Neural cell (in vitro differentiated cells): ENCODE data around the gene NAP1L1. TPM values are rescaled to one million over a fixed set of nuclear protein-coding genes. Genes with fewer than 3 reads are reported as not detected.

Experiments
- H2AFZ ChIP-seq: fragments of 200-600, 300-800 bp; sonication (generic), shearing (Covaris generic); 2 replicates; pipeline ENCODE4 v1.6.0; 2014; ENCODE audit warnings: low read depth, mild to moderate bottlenecking, antibody characterized with exemption, low read length, moderate library complexity
- H3F3A ChIP-seq: fragments of 200-600 bp; shearing (Covaris generic); 2 replicates; pipeline ENCODE4 v1.6.1; 2016; ENCODE audit warnings: mild to moderate bottlenecking, moderate library complexity, mixed read lengths, antibody characterized with exemption, low read length; ENCODE audit not compliant: insufficient read depth, poor library complexity, severe bottlenecking
- H3K27ac ChIP-seq: fragments of 200-600, 300-800 bp; sonication (generic), shearing (Covaris generic); 2 replicates; pipeline ENCODE4 v1.5.1; 2014; ENCODE audit warnings: mild to moderate bottlenecking, low read length, moderate library complexity
- H3K27me3 ChIP-seq: fragments of 300-800, 200-600 bp; sonication (generic), shearing (Covaris generic); 2 replicates; pipeline ENCODE4 v1.6.0; 2014; ENCODE audit warnings: mild to moderate bottlenecking, low read depth, low read length, moderate library complexity; ENCODE audit not compliant: insufficient read depth
- H3K36me3 ChIP-seq: fragments of 300-800, 200-600 bp; sonication (generic), shearing (Covaris generic); 2 replicates; pipeline ENCODE4 v1.5.1; 2014; ENCODE audit warnings: mild to moderate bottlenecking, antibody characterized with exemption, low read length, moderate library complexity; ENCODE audit not compliant: insufficient read depth
- H3K4me2 ChIP-seq: fragments of 300-800, 200-600 bp; sonication (generic), shearing (Covaris generic); 2 replicates; pipeline ENCODE4 v1.6.0; 2014; ENCODE audit warnings: mild to moderate bottlenecking, low read length
- H3K4me3 ChIP-seq: fragments of 300-800, 200-600 bp; sonication (generic), shearing (Covaris generic); 2 replicates; pipeline ENCODE4 v1.5.1; 2014; ENCODE audit warnings: mild to moderate bottlenecking, low read length, moderate library complexity
- H3K79me2 ChIP-seq: fragments of 200-600 bp; shearing (Covaris generic); replicated peaks from 2 replicates; pipeline ENCODE4 v1.6.0; 2014; ENCODE audit warnings: mild to moderate bottlenecking, low read length, moderate library complexity; ENCODE audit not compliant: insufficient read depth
- H3K9ac ChIP-seq: fragments of 300-800, 200-600 bp; sonication (generic), shearing (Covaris generic); 2 replicates; pipeline ENCODE4 v1.6.1; 2016; ENCODE audit warnings: mild to moderate bottlenecking, low read length, mixed read lengths
- H3K9me2 ChIP-seq: fragments of 200-600 bp; shearing (Covaris generic); 2 replicates; pipeline ENCODE4 v1.6.1; 2016; ENCODE audit warnings: mild to moderate bottlenecking, low read length, mixed read lengths; ENCODE audit not compliant: insufficient read depth
- H3K9me3 ChIP-seq: fragments of 200-600, 300-800 bp; sonication (generic), shearing (Covaris generic); 2 replicates; pipeline ENCODE4 v1.6.1; 2016; ENCODE audit warnings: mild to moderate bottlenecking, mixed run types, low read length, moderate library complexity, mixed read lengths
- H4K20me1 ChIP-seq: fragments of 200-600 bp; shearing (Covaris generic); 2 replicates; pipeline ENCODE4 v1.6.1; 2016; ENCODE audit warnings: mild to moderate bottlenecking, mixed run types; ENCODE audit not compliant: insufficient read depth
- EP300 ChIP-seq: fragments of 450-650 bp; conservative IDR thresholded peaks from 2 replicates; pipeline ENCODE4 v1.6.1; 2014; ENCODE audit warnings: antibody characterized with exemption, mild to moderate bottlenecking, moderate library complexity; ENCODE audit not compliant: poor library complexity, severe bottlenecking
- EZH2 ChIP-seq: fragments of 200-600, 300-800 bp; shearing (Covaris generic), sonication (generic); IDR thresholded peaks from 2 replicates; pipeline ENCODE4 v1.6.1; 2014; ENCODE audit warnings: antibody characterized with exemption, low read length, borderline replicate concordance, mild to moderate bottlenecking; ENCODE audit not compliant: insufficient read depth, poor library complexity, severe bottlenecking
- MXI1 ChIP-seq: fragments of 450-650 bp; conservative IDR thresholded peaks from 2 replicates; pipeline ENCODE4 v1.6.1; 2014; ENCODE audit warnings: antibody characterized with exemption, mild to moderate bottlenecking; ENCODE audit not compliant: poor library complexity, severe bottlenecking
- POLR2AphosphoS5 ChIP-seq: IDR thresholded peaks from 2 replicates; pipeline ENCODE4 v1.6.1; 2012
- RAD21 ChIP-seq: fragments of 450-650 bp; conservative IDR thresholded peaks from 2 replicates; pipeline ENCODE4 v1.6.1; 2014; ENCODE audit warnings: antibody characterized with exemption, mild to moderate bottlenecking, moderate library complexity
- SMC3 ChIP-seq: fragments of 450-650 bp; conservative IDR thresholded peaks from 2 replicates; pipeline ENCODE4 v1.6.1; 2014; ENCODE audit warnings: antibody characterized with exemption, mild to moderate bottlenecking, moderate library complexity; ENCODE audit not compliant: poor library complexity
- TAF1 ChIP-seq: IDR thresholded peaks from 2 replicates; pipeline ENCODE4 v1.6.1; 2012; ENCODE audit warnings: low read depth
- polyA plus RNA-seq: library from polyadenylated mRNA; depleted of rRNA; stranded (reverse); fragments of >200 nt; gene quantifications from 2 replicates; pipeline ENCODE4 v1.2.3, GENCODE V29; 2014
- TF ChIP-seq, protein P1 (sequence below): IDR thresholded peaks from 2 replicates; pipeline ENCODE4 v1.6.1; 2012; ENCODE audit warnings: borderline replicate concordance
- TF ChIP-seq, protein P2 (sequence below): fragments of 450-650 bp; IDR thresholded peaks from 2 replicates; pipeline ENCODE4 v1.5.1; 2014; ENCODE audit warnings: antibody characterized with exemption, mild to moderate bottlenecking, moderate library complexity; ENCODE audit not compliant: poor library complexity, severe bottlenecking

Gene NAP1L1
- polyA plus RNA-seq, 1 donor from 2014 or later, result 359 TPM

DNA sequence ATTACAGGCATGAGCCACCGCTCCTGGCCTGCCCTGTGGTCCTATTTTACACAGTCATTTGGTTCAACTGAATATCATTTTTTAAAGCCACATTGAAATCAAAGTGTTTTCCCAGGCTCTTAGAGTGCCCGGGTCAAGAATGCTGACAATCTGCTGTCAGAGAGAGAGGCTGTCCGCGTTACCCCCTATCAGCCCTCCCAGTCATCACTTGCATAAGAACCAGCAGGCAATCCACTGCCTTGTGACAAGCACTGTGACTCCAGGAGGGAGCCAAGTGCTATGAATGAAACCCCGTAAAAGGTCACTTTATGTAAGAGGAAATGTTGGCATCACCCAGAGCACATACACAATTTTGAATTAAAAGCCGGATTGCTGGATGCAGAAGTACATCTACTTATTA, 66.4 kb downstream of the NAP1L1 start:
- TF ChIP-seq POLR2AphosphoS5 (no peak), SMC3 (no peak), EP300 (no peak), RAD21 (no peak), EZH2 (no peak), MXI1 (no peak), TAF1 (no peak)
- TF ChIP-seq, protein P1, sequence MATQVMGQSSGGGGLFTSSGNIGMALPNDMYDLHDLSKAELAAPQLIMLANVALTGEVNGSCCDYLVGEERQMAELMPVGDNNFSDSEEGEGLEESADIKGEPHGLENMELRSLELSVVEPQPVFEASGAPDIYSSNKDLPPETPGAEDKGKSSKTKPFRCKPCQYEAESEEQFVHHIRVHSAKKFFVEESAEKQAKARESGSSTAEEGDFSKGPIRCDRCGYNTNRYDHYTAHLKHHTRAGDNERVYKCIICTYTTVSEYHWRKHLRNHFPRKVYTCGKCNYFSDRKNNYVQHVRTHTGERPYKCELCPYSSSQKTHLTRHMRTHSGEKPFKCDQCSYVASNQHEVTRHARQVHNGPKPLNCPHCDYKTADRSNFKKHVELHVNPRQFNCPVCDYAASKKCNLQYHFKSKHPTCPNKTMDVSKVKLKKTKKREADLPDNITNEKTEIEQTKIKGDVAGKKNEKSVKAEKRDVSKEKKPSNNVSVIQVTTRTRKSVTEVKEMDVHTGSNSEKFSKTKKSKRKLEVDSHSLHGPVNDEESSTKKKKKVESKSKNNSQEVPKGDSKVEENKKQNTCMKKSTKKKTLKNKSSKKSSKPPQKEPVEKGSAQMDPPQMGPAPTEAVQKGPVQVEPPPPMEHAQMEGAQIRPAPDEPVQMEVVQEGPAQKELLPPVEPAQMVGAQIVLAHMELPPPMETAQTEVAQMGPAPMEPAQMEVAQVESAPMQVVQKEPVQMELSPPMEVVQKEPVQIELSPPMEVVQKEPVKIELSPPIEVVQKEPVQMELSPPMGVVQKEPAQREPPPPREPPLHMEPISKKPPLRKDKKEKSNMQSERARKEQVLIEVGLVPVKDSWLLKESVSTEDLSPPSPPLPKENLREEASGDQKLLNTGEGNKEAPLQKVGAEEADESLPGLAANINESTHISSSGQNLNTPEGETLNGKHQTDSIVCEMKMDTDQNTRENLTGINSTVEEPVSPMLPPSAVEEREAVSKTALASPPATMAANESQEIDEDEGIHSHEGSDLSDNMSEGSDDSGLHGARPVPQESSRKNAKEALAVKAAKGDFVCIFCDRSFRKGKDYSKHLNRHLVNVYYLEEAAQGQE, result no peak
- TF ChIP-seq, protein P2, sequence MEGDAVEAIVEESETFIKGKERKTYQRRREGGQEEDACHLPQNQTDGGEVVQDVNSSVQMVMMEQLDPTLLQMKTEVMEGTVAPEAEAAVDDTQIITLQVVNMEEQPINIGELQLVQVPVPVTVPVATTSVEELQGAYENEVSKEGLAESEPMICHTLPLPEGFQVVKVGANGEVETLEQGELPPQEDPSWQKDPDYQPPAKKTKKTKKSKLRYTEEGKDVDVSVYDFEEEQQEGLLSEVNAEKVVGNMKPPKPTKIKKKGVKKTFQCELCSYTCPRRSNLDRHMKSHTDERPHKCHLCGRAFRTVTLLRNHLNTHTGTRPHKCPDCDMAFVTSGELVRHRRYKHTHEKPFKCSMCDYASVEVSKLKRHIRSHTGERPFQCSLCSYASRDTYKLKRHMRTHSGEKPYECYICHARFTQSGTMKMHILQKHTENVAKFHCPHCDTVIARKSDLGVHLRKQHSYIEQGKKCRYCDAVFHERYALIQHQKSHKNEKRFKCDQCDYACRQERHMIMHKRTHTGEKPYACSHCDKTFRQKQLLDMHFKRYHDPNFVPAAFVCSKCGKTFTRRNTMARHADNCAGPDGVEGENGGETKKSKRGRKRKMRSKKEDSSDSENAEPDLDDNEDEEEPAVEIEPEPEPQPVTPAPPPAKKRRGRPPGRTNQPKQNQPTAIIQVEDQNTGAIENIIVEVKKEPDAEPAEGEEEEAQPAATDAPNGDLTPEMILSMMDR, result no peak
- no peak overlapping the region for H3K9ac ChIP-seq
- H3K27ac ChIP-seq, result no peak overlapping the region
- H3K79me2 ChIP-seq, result no peaks in the 10 kb centered on the region
- no peaks in the 10 kb centered on the region for H3K9me2 ChIP-seq
- no peaks in the 10 kb centered on the region for H3K9me3 ChIP-seq
- no peak overlapping the region for H2AFZ ChIP-seq
- no peak overlapping the region for H3K4me3 ChIP-seq
- H3K36me3 ChIP-seq, result no peaks in the 10 kb centered on the region
- H4K20me1 ChIP-seq, result no peaks in the 10 kb centered on the region
- no peaks in the 10 kb centered on the region for H3F3A ChIP-seq
- H3K27me3 ChIP-seq, result no peaks in the 10 kb centered on the region
- H3K4me2 ChIP-seq, result no peak overlapping the region

DNA sequence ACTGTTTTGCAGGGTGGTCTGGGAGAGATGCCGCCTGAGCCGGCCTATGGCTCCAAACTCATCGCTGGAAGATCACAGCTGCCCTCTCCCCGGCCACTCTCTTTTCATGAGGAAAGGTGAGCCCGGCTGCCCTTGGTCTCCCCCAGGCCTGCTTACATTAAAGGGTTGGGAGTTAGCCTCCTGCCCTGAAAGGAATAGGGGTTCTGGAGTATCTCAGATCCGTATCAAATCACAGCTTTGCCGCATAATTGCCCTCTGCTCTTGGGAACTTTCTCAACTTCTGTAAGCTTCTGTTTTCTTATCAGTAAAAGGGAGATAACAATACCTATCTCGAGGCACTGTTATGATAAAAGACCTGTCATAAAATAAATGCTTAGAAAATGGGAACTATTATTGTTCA, 70.5 kb downstream of the NAP1L1 start:
- no peaks in the 10 kb centered on the region for H3K79me2 ChIP-seq
- H3K9ac ChIP-seq, result no peak overlapping the region
- no peak overlapping the region for H3K4me3 ChIP-seq
- no peaks in the 10 kb centered on the region for H4K20me1 ChIP-seq
- no peaks in the 10 kb centered on the region for H3K36me3 ChIP-seq
- no peaks in the 10 kb centered on the region for H3K27me3 ChIP-seq
- H3K9me2 ChIP-seq, result no peaks in the 10 kb centered on the region
- H3F3A ChIP-seq, result no peaks in the 10 kb centered on the region
- H3K9me3 ChIP-seq, result no peaks in the 10 kb centered on the region
- H2AFZ ChIP-seq, result no peak overlapping the region
- H3K27ac ChIP-seq, result no peak overlapping the region
- no peak overlapping the region for H3K4me2 ChIP-seq
- TF ChIP-seq, protein P2, result no peak
- TF ChIP-seq TAF1 (no peak), SMC3 (no peak), POLR2AphosphoS5 (no peak), MXI1 (no peak), EZH2 (no peak), EP300 (no peak), RAD21 (no peak)
- TF ChIP-seq, protein P1, result no peak
